Measurements from ENCODE around the gene MOV10.
"Not testable (repeated sequence)": the region's sequence is repeated elsewhere in the genome, so short reads cannot be mapped to it uniquely, and the experiment has no call there.

MOV10 gene

GRCh38 chr1:112633628-112634027, 40.8 kb upstream of the MOV10 start:
- H3K27ac ChIP-seq, result no peak overlapping the region
- H3K4me3 ChIP-seq, result no peak overlapping the region
- DNase-seq (ENCODE audit: low spot score), result no peak
- TF ChIP-seq CTCF (IDR thresholded peaks at IDR 0.05), result no peak

DNA sequence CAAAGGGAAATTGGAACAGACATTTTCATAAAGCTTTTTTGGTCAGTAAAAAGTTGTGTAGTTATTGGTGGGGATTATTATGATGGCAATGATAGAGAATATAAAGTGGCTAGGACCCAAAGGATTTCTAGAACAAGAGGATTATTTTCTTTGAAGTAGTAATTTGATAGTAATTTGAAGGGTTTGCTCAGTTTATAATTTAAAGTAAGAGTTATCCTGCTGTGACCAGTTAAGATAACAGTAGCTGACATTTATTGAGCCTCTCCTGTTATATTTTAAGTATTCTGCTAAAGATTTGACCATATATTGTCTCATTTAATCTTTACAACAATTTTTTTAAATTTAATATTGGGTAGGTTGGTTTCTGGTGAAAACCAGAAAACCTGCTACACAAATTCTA, 40.1 kb upstream of the MOV10 start:
- Histone ChIP-seq H3K4me3 (no peak overlapping the region), H3K27ac (no peak overlapping the region)
- no peak for DNase-seq (ENCODE audit: low spot score)
- TF ChIP-seq CTCF (IDR thresholded peaks at IDR 0.05), result no peak

- Histone ChIP-seq H3K27ac (no peak overlapping the region), H3K4me3 (no peak overlapping the region)
- DNase-seq (ENCODE audit: low spot score), result no peak
- TF ChIP-seq CTCF (IDR thresholded peaks at IDR 0.05), result no peak
Measured at GRCh38 chr1:112636056-112636455, 38.4 kb upstream of the MOV10 start.

DNA sequence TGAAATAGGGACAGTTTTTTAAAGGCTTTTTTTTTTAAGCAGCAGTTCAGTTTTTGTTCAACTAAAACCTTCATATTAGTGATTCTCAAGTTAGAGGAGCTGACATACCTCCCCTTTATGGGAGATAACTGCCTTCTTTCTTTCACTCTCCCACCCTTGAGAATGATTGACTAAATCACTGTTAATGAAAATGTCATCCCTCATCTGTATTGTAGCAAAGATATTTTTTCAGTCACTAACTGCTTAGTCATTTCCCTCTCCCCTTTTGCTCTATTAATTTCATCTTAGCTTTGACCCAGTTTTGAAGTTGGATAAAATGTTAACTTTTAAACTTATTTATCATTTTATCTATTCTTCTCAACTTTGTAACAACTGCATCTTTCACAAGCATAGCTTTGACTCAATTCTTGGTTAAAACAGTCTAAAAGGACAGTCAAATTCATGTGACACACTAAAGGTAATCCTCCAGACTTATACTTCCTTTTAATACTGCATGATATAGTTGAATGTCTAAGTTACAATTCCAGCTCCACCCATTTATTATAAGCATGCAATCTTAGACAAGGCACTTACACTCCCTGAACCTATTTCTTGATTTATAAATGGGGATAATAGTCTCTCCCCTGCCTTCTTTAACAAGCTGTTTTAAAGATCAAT, 37.7 kb upstream of the MOV10 start:
- Histone ChIP-seq H3K4me3 (no peak overlapping the region), H3K27ac (no peak overlapping the region)
- DNase-seq (ENCODE audit: low spot score), result no peak
- TF ChIP-seq CTCF (IDR thresholded peaks at IDR 0.05), result no peak

DNA sequence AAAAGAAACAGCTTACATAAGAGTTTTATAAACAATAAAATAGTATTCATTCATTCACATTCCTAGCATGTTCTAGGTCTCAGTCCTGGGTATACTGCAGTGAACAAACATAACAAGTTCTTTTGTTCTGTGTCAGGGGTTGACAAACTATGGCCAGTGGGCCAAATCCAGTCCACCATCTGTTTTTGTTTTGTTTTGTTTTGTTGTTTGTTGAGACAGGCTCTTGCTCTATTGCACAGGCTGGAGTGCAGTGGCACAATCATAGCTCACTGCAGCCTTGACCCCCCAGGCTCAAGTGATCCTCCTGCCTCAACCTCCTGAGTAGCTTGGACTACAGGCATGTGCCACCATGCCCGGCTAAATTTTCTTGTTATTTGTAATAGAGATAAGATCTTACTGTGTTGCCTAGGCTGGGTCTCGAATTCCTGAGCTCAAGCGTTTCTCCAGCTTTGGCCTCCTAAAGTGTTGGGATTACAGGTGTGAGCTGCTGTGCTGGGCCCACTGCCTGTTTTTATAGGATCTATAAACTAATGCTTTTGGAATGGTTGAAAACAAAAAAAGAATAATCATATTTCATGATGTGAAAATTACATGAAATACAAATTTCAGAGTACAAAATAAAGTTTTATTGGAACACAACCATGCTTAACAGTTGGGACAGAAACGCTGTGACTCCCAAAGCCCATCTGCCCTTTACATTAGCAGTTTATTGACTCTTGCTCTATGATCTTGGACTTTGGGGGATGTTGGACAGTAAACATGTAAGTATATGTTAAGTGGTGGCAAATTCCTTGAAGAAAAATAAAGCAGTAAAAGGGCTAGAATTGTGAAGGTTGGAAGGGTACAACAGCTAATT, 37.0 kb upstream of the MOV10 start:
- DNase-seq (ENCODE audit: low spot score), result no peak

DNA sequence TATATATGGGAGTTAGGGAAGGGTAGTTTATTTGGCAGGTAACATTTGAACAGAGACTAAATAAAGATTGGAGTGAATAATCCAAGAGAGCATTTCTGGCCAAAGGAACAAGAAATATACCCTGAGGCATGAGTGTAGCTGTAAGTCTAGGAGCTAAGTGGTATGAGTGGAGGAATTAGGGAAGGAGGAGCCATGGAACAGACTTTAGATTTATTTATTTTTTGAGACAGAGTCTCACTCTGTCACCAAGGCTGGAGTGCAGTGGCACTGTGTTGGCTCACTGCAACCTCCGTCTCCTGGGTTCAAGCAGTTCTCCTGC, 36.4 kb upstream of the MOV10 start:
- no peak for TF ChIP-seq CTCF (IDR thresholded peaks at IDR 0.05)
- H3K27ac ChIP-seq, result no peak overlapping the region
- DNase-seq (ENCODE audit: low spot score), result no peak

More for the DNA sequence above, 37.0 kb upstream of the MOV10 start:
- no peak for TF ChIP-seq CTCF (IDR thresholded peaks at IDR 0.05)
- no peak overlapping the region for H3K27ac ChIP-seq
- H3K4me3 ChIP-seq, result no peak overlapping the region

GRCh38 chr1:112640437-112640836, 34.0 kb upstream of the MOV10 start:
- H3K27ac ChIP-seq; DNase-seq (ENCODE audit: low spot score); H3K4me3 ChIP-seq: not testable (repeated sequence)

More for the DNA sequence above, 36.4 kb upstream of the MOV10 start:
- no peak overlapping the region for H3K4me3 ChIP-seq

Data from coronary artery (tissue), 2 donors.